Ishikawa (cell line): Measurements from ENCODE around the gene CACNG5.

Source experiments
- EP300 ChIP-seq: IDR thresholded peaks from 2 replicates; pipeline ENCODE4 v1.6.1; 2012; ENCODE audit warnings: borderline replicate concordance
- RAD21 ChIP-seq: IDR thresholded peaks from 2 replicates; pipeline ENCODE4 v1.6.1; 2012; ENCODE audit warnings: low read depth
- TAF1 ChIP-seq: IDR thresholded peaks from 2 replicates; pipeline ENCODE4 v1.6.1; 2012; ENCODE audit warnings: low read depth, mild to moderate bottlenecking

- no peak for TF ChIP-seq RAD21
- no peak for TF ChIP-seq EP300
- TF ChIP-seq TAF1 = no peak
Observed at GRCh38 chr17:66836063-66837005, 1.4 kb downstream of the CACNG5 start.
